Brain microvascular endothelial cell (primary cell): ENCODE measurements around the gene TNFRSF4.
A peak's percentile ranks its signal among the peaks of the same experiment; 100 is the strongest.

Experiments
- DNase-seq: peaks from one replicate; pipeline ENCODE4 v3.0.0-alpha.2; 2020
- H3K27ac ChIP-seq: fragments of 250-450 bp; sonication (Bioruptor Pico); 2 replicates; pipeline ENCODE4 v1.5.1; 2020; ENCODE audit warnings: mild to moderate bottlenecking, moderate library complexity
- H3K27me3 ChIP-seq: fragments of 250-450 bp; sonication (Bioruptor Pico); replicated peaks from 2 replicates; pipeline ENCODE4 v1.5.1; 2020; ENCODE audit warnings: mild to moderate bottlenecking
- H3K36me3 ChIP-seq: fragments of 250-450 bp; sonication (Bioruptor Pico); replicated peaks from 2 replicates; pipeline ENCODE4 v1.5.1; 2020; ENCODE audit warnings: mild to moderate bottlenecking
- H3K4me3 ChIP-seq: 2 replicates; pipeline ENCODE4 v1.5.1; 2011; ENCODE audit warnings: low read depth, mild to moderate bottlenecking, control low read depth, low read length, moderate library complexity
- CTCF ChIP-seq: IDR thresholded peaks from 2 replicates; pipeline ENCODE4 v1.5.1; 2011; ENCODE audit warnings: low read depth, mild to moderate bottlenecking, moderate library complexity, low read length, control low read depth, inconsistent platforms; ENCODE audit errors: missing control alignments
- in situ Hi-C: cut with HindIII; loops from 2 replicates; pipeline ENCODE4 v1.10.0; 2017; ENCODE audit warnings: low sequenced_read_pairs, low pct_ligation_motif_present

Gene TNFRSF4

GRCh38 chr1:1246577-1247340 lies 32.8 kb upstream of the TNFRSF4 start, which contains the start of gene C1QTNF12:
TSS of gene C1QTNF12 (minus strand) at chr1:1246722. CDS start at chr1:1246690, 32 bp downstream.
- Histone ChIP-seq H3K4me3 (no peak within 1 kb of the TSS), H3K27me3 (no peaks in the 10 kb centered on the region), H3K36me3 (no peaks in the 10 kb centered on the region), H3K27ac (no peak within 1 kb of the TSS)
- in situ Hi-C loops, result no loop called here
- no peak for DNase-seq
- no peak for TF ChIP-seq CTCF

- in situ Hi-C loops, result no loop called here
- no peaks in the 10 kb centered on the region for H3K36me3 ChIP-seq
- no peak overlapping the region for H3K4me3 ChIP-seq
- H3K27ac ChIP-seq, result no peak overlapping the region
- DNase-seq, result no peak
- TF ChIP-seq CTCF, result no peak
- H3K27me3 ChIP-seq, result no peaks in the 10 kb centered on the region
These were observed 32.0 kb upstream of the TNFRSF4 start for GRCh38 chr1:1245817-1246576.

GRCh38 chr1:1245178-1245816 lies 31.3 kb upstream of the TNFRSF4 start:
- H3K27me3 ChIP-seq, result no peaks in the 10 kb centered on the region
- no peaks in the 10 kb centered on the region for H3K36me3 ChIP-seq
- no peak for TF ChIP-seq CTCF
- no peak for DNase-seq
- in situ Hi-C loops, result no loop called here
- H3K4me3 ChIP-seq, result no peak overlapping the region
- no peak overlapping the region for H3K27ac ChIP-seq

GRCh38 chr1:1244192-1244811 lies 30.3 kb upstream of the TNFRSF4 start:
- H3K27me3 ChIP-seq, result no peaks in the 10 kb centered on the region
- H3K4me3 ChIP-seq, result no peak overlapping the region
- no peak overlapping the region for H3K27ac ChIP-seq
- no peak for DNase-seq
- peak; percentile 18 for TF ChIP-seq CTCF
- H3K36me3 ChIP-seq, result no peaks in the 10 kb centered on the region
- in situ Hi-C loops, result no loop called here

- Histone ChIP-seq H3K27ac (no peak overlapping the region), H3K4me3 (no peak overlapping the region), H3K36me3 (no peaks in the 10 kb centered on the region), H3K27me3 (no peaks in the 10 kb centered on the region)
- no peak for DNase-seq
- no peak for TF ChIP-seq CTCF
- in situ Hi-C loops, result no loop called here
These were observed 29.8 kb upstream of the TNFRSF4 start for GRCh38 chr1:1243807-1244191.
